Stimulated activated CD4-positive, alpha-beta T cell treated with anti-CD3 and anti-CD28 coated beads, TNF-alpha, amount 100 ng/mL, for 48 hours (primary cell): ENCODE measurements around the gene ATXN3.

ENCODE experiments used
- DNase-seq, 3 donors: peaks; one replicate each; pipeline ENCODE4 v3.0.0-alpha.2; 2020; ENCODE audit warnings: low read depth in 3 of 3

Gene ATXN3

GRCh38 chr14:92009604-92010003 is 96.8 kb downstream of the ATXN3 start:
- DNase-seq = no peak
